ENCODE results near the gene IL1A.

IL1A gene

DNA sequence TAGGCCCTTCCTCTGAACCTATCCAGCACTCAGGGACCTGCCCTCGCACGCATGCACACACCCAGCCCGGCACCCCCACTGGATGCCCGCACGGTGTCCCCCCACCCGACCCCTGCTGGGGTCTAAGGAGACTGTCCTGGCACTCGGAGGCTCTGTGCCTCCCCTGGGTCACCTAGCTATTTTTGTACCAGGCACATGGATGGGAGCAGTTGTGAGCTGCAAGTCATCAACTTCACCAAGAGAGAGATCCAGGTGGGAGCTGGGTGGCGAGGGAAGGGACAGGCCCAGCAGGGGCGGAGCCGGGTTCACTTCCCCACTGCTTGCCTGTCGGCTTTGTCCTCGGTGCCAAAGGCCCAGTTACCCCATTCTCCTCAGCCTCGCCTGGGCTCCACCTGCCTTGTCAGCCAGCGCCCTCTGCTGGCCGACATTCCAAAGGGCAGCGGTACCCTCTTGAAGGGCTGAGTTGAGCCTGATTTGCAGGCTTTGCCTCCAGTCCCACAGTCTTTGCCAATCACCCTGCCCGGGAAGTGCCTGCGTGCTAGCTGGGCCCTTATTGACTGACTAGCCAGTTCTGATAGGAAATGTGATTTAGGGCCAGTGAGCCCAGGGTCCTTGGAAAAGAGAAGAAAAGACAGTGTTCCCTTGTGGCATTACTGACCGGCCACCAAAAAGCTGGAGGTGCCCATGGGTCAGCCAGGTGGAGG, 57.7 kb downstream of the IL1A start:
- DNase-seq (peak; percentile 88), ATAC-seq (peak; percentile 92)

DNA sequence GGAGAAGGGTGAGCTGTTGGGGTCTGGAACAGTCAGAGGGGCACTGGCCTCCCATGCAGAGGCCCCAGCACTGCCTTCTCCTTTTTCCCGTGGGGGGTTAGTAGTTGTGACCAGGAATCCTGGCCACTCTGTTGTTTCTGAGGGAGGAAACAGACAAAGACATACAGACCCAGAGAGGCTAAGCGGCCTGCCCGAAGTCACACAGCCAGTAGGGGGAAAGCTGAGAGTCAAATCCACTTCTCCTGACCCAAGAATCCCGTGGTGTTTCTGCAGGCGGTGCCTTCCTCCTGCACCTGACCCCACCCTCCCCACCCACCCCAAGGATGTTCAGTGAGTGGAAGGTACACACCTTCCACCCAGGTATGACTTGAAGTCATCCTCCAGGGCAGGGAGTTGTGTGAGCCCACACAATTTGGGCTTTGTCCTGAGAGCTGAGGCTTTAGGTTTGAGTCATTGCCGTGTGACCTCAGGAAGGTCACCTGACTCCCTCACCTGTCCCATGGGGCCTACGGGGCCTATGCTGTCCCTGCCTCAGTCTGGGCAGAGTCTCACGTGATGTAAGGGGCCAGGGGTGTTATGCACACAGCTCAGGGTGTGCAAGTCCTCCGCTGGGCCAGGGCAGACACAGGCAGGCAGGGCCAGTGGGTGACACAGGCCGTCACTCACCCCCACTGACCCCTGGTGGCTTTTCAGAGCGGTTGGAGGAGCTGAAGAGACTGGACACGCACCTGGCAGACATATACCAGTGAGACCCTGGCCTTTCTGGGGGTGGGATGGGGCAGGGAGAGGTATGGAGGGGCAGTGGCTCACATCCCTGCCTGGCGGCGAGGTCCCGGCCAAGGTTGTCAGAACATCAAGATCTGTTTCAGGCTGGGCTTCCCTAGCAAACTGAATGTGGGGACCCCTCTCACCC, 58.5 kb downstream of the IL1A start:
- ATAC-seq: no peak
- DNase-seq: no peak

DNA sequence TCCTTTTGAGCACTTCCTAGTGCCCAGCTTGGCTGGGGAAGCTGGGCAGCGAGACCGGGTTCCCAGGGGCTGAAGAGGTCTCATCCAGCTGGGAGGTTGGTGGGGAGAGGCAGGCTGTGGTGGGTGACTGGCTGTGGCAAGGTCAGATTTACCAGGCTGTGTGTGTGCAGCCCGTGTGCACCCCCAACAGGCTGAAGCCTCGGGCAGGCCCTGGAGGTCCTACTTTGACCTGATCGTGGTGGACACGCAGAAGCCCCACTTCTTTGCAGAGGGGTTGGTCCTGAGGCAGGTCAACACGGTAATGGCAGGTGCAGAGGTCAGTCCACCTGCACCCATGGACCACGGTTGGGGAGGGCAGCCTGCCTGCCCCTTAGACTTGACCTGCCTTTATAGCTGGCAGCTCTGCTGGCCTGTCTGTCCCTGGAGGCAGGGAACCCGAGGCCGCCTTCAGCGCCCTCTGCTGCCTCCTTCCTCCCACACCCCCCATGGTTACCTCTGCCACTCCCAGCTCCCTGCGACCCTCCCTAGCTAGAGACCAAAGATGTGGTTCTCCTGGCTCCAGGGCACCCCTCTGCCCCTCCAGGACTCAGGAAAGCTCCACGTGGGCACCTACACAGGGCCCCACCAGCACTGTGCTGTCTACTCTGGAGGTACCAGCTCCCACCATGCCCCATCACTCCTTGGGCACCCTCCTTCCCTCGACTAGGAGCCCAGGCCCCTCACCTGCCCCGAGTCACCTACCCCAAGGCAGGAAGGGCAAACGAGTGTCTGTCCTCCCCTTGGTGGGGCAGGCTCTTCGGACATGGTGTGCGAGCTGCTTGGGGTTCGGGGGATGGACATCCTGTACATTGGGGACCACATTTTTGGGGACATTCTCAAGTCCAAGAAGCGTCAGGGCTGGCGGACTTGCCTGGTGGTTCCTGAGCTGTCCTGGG, 59.4 kb downstream of the IL1A start:
- ATAC-seq (no peak), DNase-seq (no peak)

DNA sequence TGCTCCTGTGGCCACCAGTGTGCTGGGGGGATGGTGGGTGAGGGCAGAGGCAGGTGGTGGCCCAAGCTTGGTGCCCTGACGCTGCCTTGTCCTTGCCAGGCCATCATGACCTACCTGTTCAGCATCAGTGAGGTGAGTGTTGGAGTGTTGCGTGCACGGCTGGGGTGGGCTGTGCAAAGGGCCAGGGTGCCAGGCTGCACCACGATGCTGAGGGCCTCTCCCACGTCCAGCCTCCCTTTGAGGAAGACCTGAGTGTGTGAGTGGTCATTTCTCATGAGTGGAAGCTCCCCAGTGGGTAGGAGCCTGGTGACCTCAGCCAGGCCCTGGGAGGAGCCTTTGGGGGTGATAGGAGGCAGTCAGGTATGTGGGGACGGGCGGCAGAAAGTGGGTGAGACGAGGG, 60.3 kb downstream of the IL1A start:
- ATAC-seq: no peak
- DNase-seq: no peak

Measured in stimulated activated naive CD8-positive, alpha-beta T cell treated with anti-CD3 and anti-CD28 coated beads, Interleukin-15, Interleukin-2, amounts not matched to agents 100 U/mL and 50 U/mL, for 24 hours (primary cell).